ENCODE measurements around the gene COL20A1.

Gene COL20A1

GRCh38 chr20:63269724-63270123, 23.3 kb upstream of the COL20A1 start:
- H3K27ac ChIP-seq (ENCODE audit: low read depth in 2 of 2, low read length in 2 of 2) = no peak overlapping the region
- H3K27me3 ChIP-seq (ENCODE audit: control insufficient read depth in 2 of 2, insufficient read depth in 2 of 2, low read length in 2 of 2) = peaks cover 0 to 9% of the 10 kb centered on the region in 2 donors
- no peak overlapping the region for H3K4me3 ChIP-seq (ENCODE audit: low read length in 2 of 2)
- H3K9me3 ChIP-seq (ENCODE audit: control insufficient read depth in 2 of 2, low read length in 2 of 2) = no peaks in the 10 kb centered on the region
- peaks cover 7 to 11% of the 10 kb centered on the region in 2 donors for H3K4me1 ChIP-seq (ENCODE audit: control insufficient read depth in 2 of 2, insufficient read depth in 2 of 2, low read length in 2 of 2)
- H3K9ac ChIP-seq (ENCODE audit: low read depth in 1 of 2, low read length in 2 of 2) = no peak overlapping the region
- no peaks in the 10 kb centered on the region for H3K36me3 ChIP-seq (ENCODE audit: control insufficient read depth in 2 of 2, insufficient read depth in 2 of 2, low read length in 2 of 2)

DNA sequence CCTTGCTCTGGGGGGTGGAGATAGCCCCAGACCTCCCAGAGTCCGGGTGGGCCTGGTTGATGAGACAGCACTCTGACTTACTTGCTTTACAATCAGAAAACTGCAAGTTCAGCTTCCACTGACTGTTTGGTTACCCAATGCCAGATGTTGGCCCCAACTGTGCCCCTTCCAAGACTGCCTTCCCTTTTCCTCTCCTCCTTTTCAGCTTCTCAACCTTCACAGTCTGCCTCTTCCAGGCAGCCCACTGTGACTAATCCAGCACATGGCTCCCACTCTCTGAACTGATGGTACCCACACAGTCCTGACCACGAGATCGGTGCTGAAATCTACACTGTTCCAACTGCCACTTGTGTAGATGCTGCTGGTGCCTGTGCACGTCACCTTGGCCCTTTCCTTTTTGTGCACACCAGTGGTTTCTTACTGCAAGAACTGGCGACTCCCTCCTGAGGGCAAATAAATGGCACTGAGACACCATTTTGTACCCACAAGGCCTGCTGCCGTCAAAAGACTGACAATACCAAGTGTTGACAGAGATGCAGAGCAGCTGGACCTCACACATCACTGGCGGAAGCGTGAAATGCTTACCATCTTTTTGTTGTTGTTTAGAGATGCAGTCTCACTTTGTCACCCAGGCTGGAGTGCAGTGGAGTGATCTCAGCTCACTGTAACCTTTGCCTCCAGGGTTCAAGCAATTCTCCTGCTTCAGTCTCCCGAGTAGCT, 22.2 kb upstream of the COL20A1 start:
- Histone ChIP-seq H3K4me3 (ENCODE audit: low read length in 2 of 2) (no peak overlapping the region), H3K27ac (ENCODE audit: low read depth in 2 of 2, low read length in 2 of 2) (no peak overlapping the region), H3K36me3 (ENCODE audit: control insufficient read depth in 2 of 2, insufficient read depth in 2 of 2, low read length in 2 of 2) (no peaks in the 10 kb centered on the region), H3K27me3 (ENCODE audit: control insufficient read depth in 2 of 2, insufficient read depth in 2 of 2, low read length in 2 of 2) (peaks cover 0 to 8% of the 10 kb centered on the region in 2 donors), H3K9ac (ENCODE audit: low read depth in 1 of 2, low read length in 2 of 2) (no peak overlapping the region), H3K9me3 (ENCODE audit: control insufficient read depth in 2 of 2, low read length in 2 of 2) (no peaks in the 10 kb centered on the region), H3K4me1 (ENCODE audit: control insufficient read depth in 2 of 2, insufficient read depth in 2 of 2, low read length in 2 of 2) (peaks cover 8 to 11% of the 10 kb centered on the region in 2 donors)

DNA sequence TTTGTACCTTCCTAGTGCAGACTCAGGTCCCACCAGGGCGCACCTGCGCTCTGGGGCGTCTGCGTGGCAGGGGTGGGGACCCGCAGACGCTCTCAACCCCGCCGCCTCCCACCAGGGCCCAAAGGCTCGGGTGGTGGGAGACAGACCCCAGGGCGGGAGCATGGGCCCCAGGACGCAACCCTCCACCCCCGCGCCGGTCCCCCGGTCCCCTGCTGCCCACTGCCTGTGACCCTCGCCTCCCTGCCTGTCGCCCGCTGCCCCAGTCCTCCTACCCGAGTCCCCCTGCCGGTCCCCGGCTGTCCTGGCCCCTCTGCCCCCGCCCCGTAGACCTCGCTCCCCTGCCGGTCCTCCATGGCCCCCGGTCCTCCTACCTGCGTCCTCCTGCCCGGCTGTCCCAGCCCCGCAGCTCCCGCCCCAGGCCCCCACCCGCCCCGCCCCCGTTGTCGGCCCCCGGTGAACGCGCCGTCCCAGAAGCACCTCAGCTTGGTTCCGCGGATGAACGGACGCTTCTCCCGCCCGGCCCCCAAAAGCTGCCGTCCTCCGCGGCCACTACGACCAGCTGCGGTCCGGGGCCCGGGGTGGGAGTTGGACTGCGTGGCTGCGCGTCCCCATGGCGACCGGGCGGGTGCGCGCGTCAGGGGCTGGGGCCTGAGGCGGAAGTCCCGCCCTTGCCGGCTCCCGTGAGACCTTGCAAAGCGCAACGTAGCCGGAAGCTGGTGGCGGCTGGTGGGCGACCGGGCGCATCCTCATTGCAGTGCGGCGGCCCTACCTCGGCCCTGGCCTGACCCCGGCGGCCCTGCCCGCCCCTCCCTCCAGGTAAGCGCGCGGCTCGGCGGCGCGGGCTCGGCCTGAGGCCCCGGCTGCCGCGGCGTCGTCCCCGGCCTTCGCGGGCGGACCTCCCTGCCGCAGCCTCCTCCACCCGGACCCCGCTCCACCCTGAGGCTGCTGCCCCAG, 20.6 kb upstream of the COL20A1 start, which contains the start of gene ARFGAP1:
ARFGAP1 (plus strand) TSS at position 709 of the 954 bp plus-strand sequence. CDS start 2,768 bp downstream, outside the sequence.
- H3K27me3 ChIP-seq (ENCODE audit: control insufficient read depth in 2 of 2, insufficient read depth in 2 of 2, low read length in 2 of 2) = peaks cover 0 to 2% of the 10 kb centered on the region in 2 donors
- peaks cover 8 to 11% of the 10 kb centered on the region in 2 donors for H3K4me1 ChIP-seq (ENCODE audit: control insufficient read depth in 2 of 2, insufficient read depth in 2 of 2, low read length in 2 of 2)

DNA sequence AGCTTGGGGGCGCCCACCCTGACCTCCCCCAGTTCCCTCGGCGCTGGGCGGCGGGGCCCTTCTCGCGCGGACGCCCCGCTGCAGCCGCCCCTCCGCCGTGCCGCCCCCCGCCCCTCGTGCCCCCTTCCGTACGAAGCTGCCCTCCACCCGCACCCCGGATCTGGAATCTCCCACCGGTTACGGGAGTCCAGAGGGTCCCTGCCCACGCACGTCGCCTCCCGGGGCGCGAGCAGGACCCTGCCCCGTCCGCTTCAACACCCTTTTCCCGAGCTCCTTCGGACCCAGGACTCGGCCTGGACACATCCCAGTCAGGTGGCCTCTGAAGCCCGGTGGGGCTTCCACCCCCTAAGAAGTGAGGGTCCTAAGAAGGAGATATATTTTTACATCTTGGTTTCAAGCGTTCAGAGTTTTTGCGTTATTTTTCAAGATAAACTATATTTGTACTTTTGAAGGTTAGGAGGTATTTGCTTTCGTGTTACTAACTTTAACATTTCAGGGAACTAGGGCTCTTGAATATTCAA, 19.9 kb upstream of the COL20A1 start:
- H3K27ac ChIP-seq (ENCODE audit: low read depth in 2 of 2, low read length in 2 of 2) = peak overlapping the region; percentile 13 to 38
- H3K9ac ChIP-seq (ENCODE audit: low read depth in 1 of 2, low read length in 2 of 2) = peak overlapping the region; percentile 82 to 91
- peaks cover 8 to 11% of the 10 kb centered on the region in 2 donors for H3K4me1 ChIP-seq (ENCODE audit: control insufficient read depth in 2 of 2, insufficient read depth in 2 of 2, low read length in 2 of 2)
- H3K4me3 ChIP-seq (ENCODE audit: low read length in 2 of 2) = peak overlapping the region; percentile 81 to 85
- peaks cover 0 to 2% of the 10 kb centered on the region in 2 donors for H3K27me3 ChIP-seq (ENCODE audit: control insufficient read depth in 2 of 2, insufficient read depth in 2 of 2, low read length in 2 of 2)
- H3K36me3 ChIP-seq (ENCODE audit: control insufficient read depth in 2 of 2, insufficient read depth in 2 of 2, low read length in 2 of 2) = peaks cover 21% of the 10 kb centered on the region in 2 donors
- H3K9me3 ChIP-seq (ENCODE audit: control insufficient read depth in 2 of 2, low read length in 2 of 2) = no peaks in the 10 kb centered on the region

More for the DNA sequence above, 20.6 kb upstream of the COL20A1 start, which contains the start of gene ARFGAP1:
- Histone ChIP-seq H3K9ac (ENCODE audit: low read depth in 1 of 2, low read length in 2 of 2) (peak within 1 kb of the TSS; percentile 82 to 91), H3K4me3 (ENCODE audit: low read length in 2 of 2) (peak within 1 kb of the TSS; percentile 81 to 85), H3K9me3 (ENCODE audit: control insufficient read depth in 2 of 2, low read length in 2 of 2) (no peaks in the 10 kb centered on the region), H3K36me3 (ENCODE audit: control insufficient read depth in 2 of 2, insufficient read depth in 2 of 2, low read length in 2 of 2) (peaks cover 13 to 14% of the 10 kb centered on the region in 2 donors), H3K27ac (ENCODE audit: low read depth in 2 of 2, low read length in 2 of 2) (peak within 1 kb of the TSS; percentile 13 to 38)

DNA sequence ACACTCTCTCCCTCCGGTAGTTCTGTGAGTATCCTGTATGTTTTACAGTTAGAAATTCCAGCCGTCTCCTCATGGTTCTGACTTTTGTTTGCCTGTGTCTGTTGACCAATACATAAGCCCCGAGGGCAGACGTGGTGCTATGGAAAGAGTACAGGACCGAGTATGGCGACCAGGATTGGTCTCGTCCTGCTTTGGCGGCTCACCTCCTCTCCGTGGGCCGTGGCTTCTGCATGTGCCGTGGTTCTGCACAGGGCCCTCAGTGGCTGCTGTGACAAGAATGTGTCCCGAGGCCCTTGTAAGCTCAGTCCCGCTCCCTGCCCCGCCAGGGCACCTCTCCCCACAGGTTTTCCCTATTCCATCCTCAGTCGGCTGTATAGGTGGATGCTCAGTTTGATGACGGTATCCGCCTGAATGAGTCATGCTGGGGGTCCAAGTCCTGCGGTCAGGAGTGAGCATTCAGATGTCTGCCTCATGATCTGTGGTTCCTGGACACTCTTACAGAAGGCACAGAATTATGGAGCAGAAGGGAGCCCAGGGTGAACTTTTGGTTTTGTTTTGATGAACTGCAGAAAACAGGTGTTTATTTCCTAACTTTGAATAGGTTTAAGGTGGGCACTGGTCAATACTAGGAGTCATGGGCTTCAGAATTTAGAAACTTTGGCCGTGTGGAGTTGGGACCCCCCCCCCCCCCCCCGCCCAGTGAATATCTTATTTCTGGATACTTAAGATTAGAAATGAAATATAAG, 19.2 kb upstream of the COL20A1 start:
- Histone ChIP-seq H3K9me3 (ENCODE audit: control insufficient read depth in 2 of 2, low read length in 2 of 2) (no peaks in the 10 kb centered on the region), H3K27ac (ENCODE audit: low read depth in 2 of 2, low read length in 2 of 2) (no peak overlapping the region), H3K9ac (ENCODE audit: low read depth in 1 of 2, low read length in 2 of 2) (peak overlapping the region; percentile 82 to 91), H3K4me3 (ENCODE audit: low read length in 2 of 2) (peak overlapping the region; percentile 81 to 85), H3K36me3 (ENCODE audit: control insufficient read depth in 2 of 2, insufficient read depth in 2 of 2, low read length in 2 of 2) (peaks cover 25 to 28% of the 10 kb centered on the region in 2 donors), H3K27me3 (ENCODE audit: control insufficient read depth in 2 of 2, insufficient read depth in 2 of 2, low read length in 2 of 2) (no peaks in the 10 kb centered on the region), H3K4me1 (ENCODE audit: control insufficient read depth in 2 of 2, insufficient read depth in 2 of 2, low read length in 2 of 2) (peaks cover 8 to 11% of the 10 kb centered on the region in 2 donors)

DNA sequence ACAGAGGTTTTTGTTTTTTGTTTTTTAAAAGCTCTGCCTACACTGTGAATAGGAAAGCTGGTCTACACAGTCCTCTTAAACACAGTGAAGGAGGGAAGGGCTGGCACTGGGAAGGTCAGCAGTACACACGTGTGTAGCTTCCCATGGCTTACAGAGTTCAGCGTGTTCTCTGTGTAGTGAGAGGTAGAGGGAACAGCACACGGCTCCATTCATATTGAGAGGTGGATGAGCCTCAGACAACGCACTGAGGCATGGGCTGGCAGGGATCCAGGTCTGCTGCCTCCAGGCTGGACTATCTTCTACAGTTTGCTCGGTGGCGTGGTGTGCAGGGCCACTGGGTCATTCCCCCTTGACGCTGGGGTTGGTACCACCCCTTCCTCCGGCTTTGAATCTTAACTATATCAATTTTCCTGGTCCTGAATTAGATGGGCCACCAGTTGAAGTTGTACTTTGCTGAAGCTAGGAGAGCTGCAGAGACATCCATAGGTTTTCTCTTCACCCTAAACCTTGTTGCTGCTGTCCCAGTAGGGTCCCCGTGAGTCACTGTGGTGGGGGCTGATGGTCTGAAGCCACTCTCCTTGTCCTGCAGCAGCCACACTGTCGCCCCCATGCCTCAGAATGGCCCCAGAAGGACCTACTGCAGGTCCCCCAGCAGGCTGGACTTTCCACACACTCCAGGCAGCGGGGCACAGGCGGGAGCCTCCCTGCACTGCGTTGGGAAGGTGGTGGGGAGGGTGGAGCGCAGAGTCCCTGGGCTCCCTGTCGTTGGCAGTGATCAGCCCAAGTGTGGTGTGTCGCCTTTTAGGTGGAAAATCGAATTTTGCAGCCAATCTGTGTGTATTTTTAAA, 18.4 kb upstream of the COL20A1 start:
- Histone ChIP-seq H3K4me3 (ENCODE audit: low read length in 2 of 2) (no peak overlapping the region), H3K9ac (ENCODE audit: low read depth in 1 of 2, low read length in 2 of 2) (no peak overlapping the region), H3K27ac (ENCODE audit: low read depth in 2 of 2, low read length in 2 of 2) (no peak overlapping the region), H3K36me3 (ENCODE audit: control insufficient read depth in 2 of 2, insufficient read depth in 2 of 2, low read length in 2 of 2) (peaks cover 27 to 33% of the 10 kb centered on the region in 2 donors), H3K4me1 (ENCODE audit: control insufficient read depth in 2 of 2, insufficient read depth in 2 of 2, low read length in 2 of 2) (peaks cover 8 to 11% of the 10 kb centered on the region in 2 donors), H3K9me3 (ENCODE audit: control insufficient read depth in 2 of 2, low read length in 2 of 2) (no peaks in the 10 kb centered on the region), H3K27me3 (ENCODE audit: control insufficient read depth in 2 of 2, insufficient read depth in 2 of 2, low read length in 2 of 2) (no peaks in the 10 kb centered on the region)

DNA sequence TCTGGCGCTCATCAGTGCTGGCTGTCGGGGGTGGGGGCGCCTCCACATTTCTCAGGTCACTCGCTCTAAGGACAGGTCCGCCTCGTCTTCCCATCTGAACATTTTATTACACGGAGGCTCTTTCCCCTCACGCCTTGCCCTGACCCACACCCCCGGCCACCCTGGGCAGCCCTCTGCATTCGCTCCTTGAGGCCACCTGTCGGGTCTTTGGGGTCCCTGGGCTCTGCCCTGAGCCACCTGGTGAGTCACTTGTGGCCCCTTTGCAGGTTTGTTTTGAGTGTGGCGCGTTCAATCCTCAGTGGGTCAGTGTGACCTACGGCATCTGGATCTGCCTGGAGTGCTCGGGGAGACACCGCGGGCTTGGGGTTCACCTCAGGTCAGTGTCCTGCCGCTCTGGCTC, 17.2 kb upstream of the COL20A1 start:
- Histone ChIP-seq H3K36me3 (ENCODE audit: control insufficient read depth in 2 of 2, insufficient read depth in 2 of 2, low read length in 2 of 2) (peaks cover 29 to 37% of the 10 kb centered on the region in 2 donors), H3K27me3 (ENCODE audit: control insufficient read depth in 2 of 2, insufficient read depth in 2 of 2, low read length in 2 of 2) (no peaks in the 10 kb centered on the region), H3K4me3 (ENCODE audit: low read length in 2 of 2) (no peak overlapping the region), H3K9ac (ENCODE audit: low read depth in 1 of 2, low read length in 2 of 2) (no peak overlapping the region), H3K27ac (ENCODE audit: low read depth in 2 of 2, low read length in 2 of 2) (no peak overlapping the region), H3K4me1 (ENCODE audit: control insufficient read depth in 2 of 2, insufficient read depth in 2 of 2, low read length in 2 of 2) (peaks cover 8 to 11% of the 10 kb centered on the region in 2 donors), H3K9me3 (ENCODE audit: control insufficient read depth in 2 of 2, low read length in 2 of 2) (no peaks in the 10 kb centered on the region)

- Histone ChIP-seq H3K9me3 (ENCODE audit: control insufficient read depth in 2 of 2, low read length in 2 of 2) (no peaks in the 10 kb centered on the region), H3K4me3 (ENCODE audit: low read length in 2 of 2) (no peak overlapping the region), H3K27ac (ENCODE audit: low read depth in 2 of 2, low read length in 2 of 2) (no peak overlapping the region), H3K36me3 (ENCODE audit: control insufficient read depth in 2 of 2, insufficient read depth in 2 of 2, low read length in 2 of 2) (peaks cover 36 to 44% of the 10 kb centered on the region in 2 donors), H3K9ac (ENCODE audit: low read depth in 1 of 2, low read length in 2 of 2) (no peak overlapping the region), H3K27me3 (ENCODE audit: control insufficient read depth in 2 of 2, insufficient read depth in 2 of 2, low read length in 2 of 2) (no peaks in the 10 kb centered on the region), H3K4me1 (ENCODE audit: control insufficient read depth in 2 of 2, insufficient read depth in 2 of 2, low read length in 2 of 2) (peaks cover 6 to 8% of the 10 kb centered on the region in 2 donors)
These were observed 16.0 kb upstream of the COL20A1 start for GRCh38 chr20:63276956-63277355.
